8988T (cell line): ENCODE measurements around the gene KCNF1.

ENCODE experiments used
- DNase-seq: peaks from one replicate; pipeline ENCODE4 v3.0.0; 2011

KCNF1 gene

GRCh38 chr2:10921525-10921924 lies 9.8 kb downstream of the KCNF1 start:
- DNase-seq = no peak

GRCh38 chr2:10922307-10923007 lies 10.7 kb downstream of the KCNF1 start:
- DNase-seq = no peak

- no peak for DNase-seq
Observed at GRCh38 chr2:10923008-10923375, 11.3 kb downstream of the KCNF1 start.

GRCh38 chr2:10923965-10924364 lies 12.2 kb downstream of the KCNF1 start:
- DNase-seq = no peak

- no peak for DNase-seq
Observed at GRCh38 chr2:10924441-10924840, 12.7 kb downstream of the KCNF1 start.

- DNase-seq = no peak
Observed at GRCh38 chr2:10924859-10925258, 13.1 kb downstream of the KCNF1 start.

GRCh38 chr2:10926191-10926820 lies 14.6 kb downstream of the KCNF1 start:
- no peak for DNase-seq

- DNase-seq = no peak
Observed at GRCh38 chr2:10930721-10931516, 19.2 kb downstream of the KCNF1 start.

GRCh38 chr2:10931710-10932255 lies 20.0 kb downstream of the KCNF1 start:
- DNase-seq = no peak

GRCh38 chr2:10932345-10933151 lies 20.8 kb downstream of the KCNF1 start:
- no peak for DNase-seq

- DNase-seq = no peak
Observed at GRCh38 chr2:10933700-10934225, 22.0 kb downstream of the KCNF1 start.

GRCh38 chr2:10934308-10934978 lies 22.7 kb downstream of the KCNF1 start:
- no peak for DNase-seq

GRCh38 chr2:10934979-10935350 lies 23.2 kb downstream of the KCNF1 start:
- no peak for DNase-seq

- DNase-seq = no peak
Observed at GRCh38 chr2:10935366-10935918, 23.7 kb downstream of the KCNF1 start.

GRCh38 chr2:10935953-10936942 lies 24.5 kb downstream of the KCNF1 start:
- DNase-seq = peak; percentile 85

GRCh38 chr2:10939058-10939457 lies 27.3 kb downstream of the KCNF1 start:
- DNase-seq = no peak

- DNase-seq = no peak
Observed at GRCh38 chr2:10940596-10940995, 28.9 kb downstream of the KCNF1 start.

GRCh38 chr2:10941383-10941782 lies 29.6 kb downstream of the KCNF1 start:
- DNase-seq = no peak

- no peak for DNase-seq
Observed at GRCh38 chr2:10944799-10945198, 33.1 kb downstream of the KCNF1 start.

- no peak for DNase-seq
Observed at GRCh38 chr2:10946394-10946793, 34.7 kb downstream of the KCNF1 start.
